Chondrocyte (in vitro differentiated cells): Measurements from ENCODE around the gene PIK3R1. TPM values are rescaled to one million over a fixed set of nuclear protein-coding genes. Genes with fewer than 3 reads are reported as not detected.

ENCODE experiments used
- DNase-seq: peaks from one replicate; pipeline ENCODE4 v3.0.0; 2021; ENCODE audit warnings: mixed read lengths, low spot score
- H3K27ac Mint-ChIP-seq: one replicate; pipeline ENCODE4 v1.8.0; 2021; ENCODE audit warnings: mild to moderate bottlenecking, moderate library complexity, mixed read lengths; ENCODE audit not compliant: unreplicated experiment
- H3K27me3 Mint-ChIP-seq: 2 replicates; pipeline ENCODE4 v1.8.0; 2021; ENCODE audit warnings: low read depth, mixed read lengths
- H3K36me3 Mint-ChIP-seq: 2 replicates; pipeline ENCODE4 v1.8.0; 2021; ENCODE audit warnings: low read depth, mixed read lengths
- H3K4me1 Mint-ChIP-seq: 2 replicates; pipeline ENCODE4 v1.8.0; 2021; ENCODE audit warnings: low read depth, mild to moderate bottlenecking, mixed read lengths
- H3K4me3 Mint-ChIP-seq: one replicate; pipeline ENCODE4 v1.8.0; 2021; ENCODE audit warnings: mild to moderate bottlenecking, moderate library complexity, mixed read lengths; ENCODE audit not compliant: unreplicated experiment
- H3K9me3 Mint-ChIP-seq: 2 replicates; pipeline ENCODE4 v1.8.0; 2021; ENCODE audit warnings: low read depth, mixed read lengths
- CTCF ChIP-seq: fragments of 200-600 bp; sonication (generic); IDR thresholded peaks from 2 replicates; pipeline ENCODE4 v1.5.0; 2021; ENCODE audit warnings: antibody characterized with exemption, mild to moderate bottlenecking, moderate library complexity
- total RNA-seq: library from RNA; stranded (reverse); gene quantifications from 3 replicates; pipeline ENCODE4 v1.2.1, GENCODE V29; 2021

Gene PIK3R1
- total RNA-seq, 1 donor from 2014 or later: 60.7 TPM

- Mint-ChIP-seq H3K27ac (no peak overlapping the region), H3K4me1 (peaks cover 23% of the 10 kb centered on the region), H3K4me3 (no peak overlapping the region), H3K36me3 (no peaks in the 10 kb centered on the region), H3K27me3 (no peaks in the 10 kb centered on the region), H3K9me3 (no peaks in the 10 kb centered on the region)
- DNase-seq: no peak
- TF ChIP-seq CTCF: no peak
These were observed 26.4 kb upstream of the PIK3R1 start for GRCh38 chr5:68189171-68189570.

- Mint-ChIP-seq H3K4me3 (no peak overlapping the region), H3K9me3 (no peaks in the 10 kb centered on the region), H3K4me1 (peaks cover 27% of the 10 kb centered on the region), H3K36me3 (no peaks in the 10 kb centered on the region), H3K27ac (no peak overlapping the region), H3K27me3 (no peaks in the 10 kb centered on the region)
- no peak for TF ChIP-seq CTCF
- DNase-seq: no peak
These were observed 25.9 kb upstream of the PIK3R1 start for GRCh38 chr5:68189613-68190012.

- Mint-ChIP-seq H3K9me3 (no peaks in the 10 kb centered on the region), H3K36me3 (no peaks in the 10 kb centered on the region), H3K27me3 (no peaks in the 10 kb centered on the region), H3K4me3 (no peak overlapping the region), H3K27ac (no peak overlapping the region), H3K4me1 (peaks cover 27% of the 10 kb centered on the region)
- TF ChIP-seq CTCF: no peak
- DNase-seq: no peak
These were observed 24.9 kb upstream of the PIK3R1 start for GRCh38 chr5:68190619-68191018.

- Mint-ChIP-seq H3K36me3 (no peaks in the 10 kb centered on the region), H3K27ac (no peak overlapping the region), H3K4me3 (no peak overlapping the region), H3K9me3 (no peaks in the 10 kb centered on the region), H3K4me1 (peaks cover 27% of the 10 kb centered on the region), H3K27me3 (no peaks in the 10 kb centered on the region)
- TF ChIP-seq CTCF: no peak
- DNase-seq: no peak
These were observed 24.3 kb upstream of the PIK3R1 start for GRCh38 chr5:68191083-68191791.

- Mint-ChIP-seq H3K9me3 (no peaks in the 10 kb centered on the region), H3K36me3 (peaks cover 2% of the 10 kb centered on the region), H3K4me3 (no peak overlapping the region), H3K27ac (peak overlapping the region; percentile 64), H3K27me3 (peaks cover 2% of the 10 kb centered on the region), H3K4me1 (peaks cover 24% of the 10 kb centered on the region)
- no peak for TF ChIP-seq CTCF
- DNase-seq: no peak
These were observed 22.9 kb upstream of the PIK3R1 start for GRCh38 chr5:68192679-68193060.
